ENCODE data around the gene ATMIN.

The ATMIN gene

DNA sequence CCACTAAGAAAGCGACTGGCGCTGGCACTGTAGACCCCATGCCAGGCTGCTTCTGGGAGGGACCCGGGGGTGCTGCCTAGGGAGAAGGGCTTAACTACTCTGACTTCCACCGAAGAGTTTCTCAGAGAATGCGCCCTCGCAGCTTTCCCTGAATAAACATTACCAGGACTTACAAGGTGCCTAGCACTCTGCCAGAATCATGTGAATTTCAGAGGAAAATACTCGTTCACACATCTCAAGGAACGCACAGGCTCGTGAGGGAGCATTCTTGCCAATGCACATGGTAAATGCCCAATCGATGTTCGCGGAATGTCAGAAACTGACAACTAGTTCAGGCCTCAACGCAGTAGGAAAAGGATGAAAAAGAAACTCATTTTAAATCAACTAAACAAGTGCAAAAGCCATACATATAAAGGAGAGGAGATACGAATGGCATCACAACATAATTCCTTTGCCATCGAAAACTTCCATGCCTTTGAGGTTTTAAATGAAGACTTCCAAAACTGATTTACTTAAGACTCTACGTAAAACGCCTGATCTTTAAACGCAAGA lies 30.0 kb upstream of the ATMIN start:
- Histone ChIP-seq H3K4me3 (ENCODE audit: low read length in 2 of 2) (peak overlapping the region; percentile 95 to 96), H3K18ac (ENCODE audit: low read length) (no peak overlapping the region), H3K4me1 (ENCODE audit: control insufficient read depth in 2 of 2, insufficient read depth in 1 of 2, low read depth in 1 of 2, low read length in 2 of 2) (peaks cover 4 to 7% of the 10 kb centered on the region in 2 donors), H2AFZ (ENCODE audit: low read length) (peak overlapping the region; percentile 99), H3K4ac (ENCODE audit: low read length) (no peak overlapping the region), H3K79me1 (ENCODE audit: low read depth, low read length) (peaks cover 4% of the 10 kb centered on the region), H3K27me3 (ENCODE audit: control insufficient read depth in 3 of 3, insufficient read depth in 3 of 3, low read depth in 1 of 3, low read length in 3 of 3) (no peaks in the 10 kb centered on the region), H2BK12ac (ENCODE audit: low read length) (no peak overlapping the region), H3K27ac (replicated peaks; ENCODE audit: low read length) (no peak overlapping the region), H4K8ac (ENCODE audit: low read depth, low read length) (no peak overlapping the region), H3K4me2 (ENCODE audit: insufficient read depth, low read length, poor library complexity, severe bottlenecking) (peak overlapping the region; percentile 59), H3K14ac (ENCODE audit: low read length) (no peak overlapping the region), H3K23ac (ENCODE audit: low read depth, low read length, poor library complexity) (no peak overlapping the region), H4K91ac (ENCODE audit: low read depth, low read length, poor library complexity) (no peak overlapping the region), H2BK120ac (ENCODE audit: low read depth, low read length) (no peak overlapping the region), H3K9me3 (replicated peaks in 1 of 2; ENCODE audit: control insufficient read depth in 2 of 2, insufficient read depth in 1 of 2, low read depth in 1 of 2, low read length in 2 of 2) (no peaks in the 10 kb centered on the region), H3K9ac (ENCODE audit: low read depth, low read length, poor library complexity) (peak overlapping the region; percentile 13), H2AK5ac (ENCODE audit: low read depth, low read length) (no peak overlapping the region), H2BK15ac (ENCODE audit: low read length) (no peak overlapping the region), H3K36me3 (replicated peaks in 1 of 2; ENCODE audit: control insufficient read depth in 2 of 2, insufficient read depth in 2 of 2, low read length in 2 of 2) (peaks cover 0 to 26% of the 10 kb centered on the region in 2 donors), H2BK5ac (ENCODE audit: low read length) (no peak overlapping the region)
- WGBS, 2 donors (ENCODE audit: extremely low coverage in 2 of 2, insufficient read length in 2 of 2, insufficient replicate concordance in 1 of 2): no CpG with 5 or more reads among the region's 18 CpGs
- no peak for DNase-seq (ENCODE audit: low spot score)

GRCh38 chr16:81006211-81006812 lies 29.3 kb upstream of the ATMIN start:
- H2BK15ac ChIP-seq (ENCODE audit: low read length): no peak overlapping the region
- H4K91ac ChIP-seq (ENCODE audit: low read depth, low read length, poor library complexity): no peak overlapping the region
- peaks cover 7% of the 10 kb centered on the region for H3K79me1 ChIP-seq (ENCODE audit: low read depth, low read length)
- no peak overlapping the region for H2BK12ac ChIP-seq (ENCODE audit: low read length)
- peak overlapping the region; percentile 51 for H3K4me2 ChIP-seq (ENCODE audit: insufficient read depth, low read length, poor library complexity, severe bottlenecking)
- no peak overlapping the region for H4K8ac ChIP-seq (ENCODE audit: low read depth, low read length)
- H3K18ac ChIP-seq (ENCODE audit: low read length): peak overlapping the region; percentile 94
- peaks cover 4 to 7% of the 10 kb centered on the region in 2 donors for H3K4me1 ChIP-seq (ENCODE audit: control insufficient read depth in 2 of 2, insufficient read depth in 1 of 2, low read depth in 1 of 2, low read length in 2 of 2)
- H2AFZ ChIP-seq (ENCODE audit: low read length): peak overlapping the region; percentile 99
- peaks cover 3 to 27% of the 10 kb centered on the region in 2 donors for H3K36me3 ChIP-seq (replicated peaks in 1 of 2; ENCODE audit: control insufficient read depth in 2 of 2, insufficient read depth in 2 of 2, low read length in 2 of 2)
- no peaks in the 10 kb centered on the region for H3K9me3 ChIP-seq (replicated peaks in 1 of 2; ENCODE audit: control insufficient read depth in 2 of 2, insufficient read depth in 1 of 2, low read depth in 1 of 2, low read length in 2 of 2)
- H2BK5ac ChIP-seq (ENCODE audit: low read length): peak overlapping the region; percentile 97
- peak overlapping the region; percentile 95 to 96 for H3K4me3 ChIP-seq (ENCODE audit: low read length in 2 of 2)
- peak overlapping the region; percentile 99 for H3K9ac ChIP-seq (ENCODE audit: low read depth, low read length, poor library complexity)
- no peaks in the 10 kb centered on the region for H3K27me3 ChIP-seq (ENCODE audit: control insufficient read depth in 3 of 3, insufficient read depth in 3 of 3, low read depth in 1 of 3, low read length in 3 of 3)
- peak overlapping the region; percentile 94 for H3K23ac ChIP-seq (ENCODE audit: low read depth, low read length, poor library complexity)
- H2AK5ac ChIP-seq (ENCODE audit: low read depth, low read length): peak overlapping the region; percentile 30
- H3K27ac ChIP-seq (replicated peaks; ENCODE audit: low read length): peak overlapping the region; percentile 95
- H3K14ac ChIP-seq (ENCODE audit: low read length): peak overlapping the region; percentile 98
- WGBS, 2 donors (ENCODE audit: extremely low coverage in 2 of 2, insufficient read length in 2 of 2, insufficient replicate concordance in 1 of 2): no CpG with 5 or more reads among the region's 50 CpGs
- no peak overlapping the region for H2BK120ac ChIP-seq (ENCODE audit: low read depth, low read length)
- no peak for DNase-seq (ENCODE audit: low spot score)
- no peak overlapping the region for H3K4ac ChIP-seq (ENCODE audit: low read length)

- Histone ChIP-seq H3K4me1 (ENCODE audit: control insufficient read depth in 2 of 2, insufficient read depth in 1 of 2, low read depth in 1 of 2, low read length in 2 of 2) (peaks cover 4 to 7% of the 10 kb centered on the region in 2 donors), H2BK120ac (ENCODE audit: low read depth, low read length) (no peak within 1 kb of the TSS), H2AK5ac (ENCODE audit: low read depth, low read length) (peak within 1 kb of the TSS; percentile 30), H3K9me3 (replicated peaks in 1 of 2; ENCODE audit: control insufficient read depth in 2 of 2, insufficient read depth in 1 of 2, low read depth in 1 of 2, low read length in 2 of 2) (no peaks in the 10 kb centered on the region), H3K36me3 (replicated peaks in 1 of 2; ENCODE audit: control insufficient read depth in 2 of 2, insufficient read depth in 2 of 2, low read length in 2 of 2) (peaks cover 3 to 35% of the 10 kb centered on the region in 2 donors), H3K18ac (ENCODE audit: low read length) (peak within 1 kb of the TSS; percentile 99), H2BK5ac (ENCODE audit: low read length) (peak within 1 kb of the TSS; percentile 97), H3K4ac (ENCODE audit: low read length) (no peak within 1 kb of the TSS), H4K91ac (ENCODE audit: low read depth, low read length, poor library complexity) (peak within 1 kb of the TSS; percentile 98), H3K23ac (ENCODE audit: low read depth, low read length, poor library complexity) (peak within 1 kb of the TSS; percentile 94), H2BK15ac (ENCODE audit: low read length) (no peak within 1 kb of the TSS), H3K27ac (replicated peaks; ENCODE audit: low read length) (peak within 1 kb of the TSS; percentile 95), H3K4me2 (ENCODE audit: insufficient read depth, low read length, poor library complexity, severe bottlenecking) (peak within 1 kb of the TSS; percentile 78), H3K27me3 (ENCODE audit: control insufficient read depth in 3 of 3, insufficient read depth in 3 of 3, low read depth in 1 of 3, low read length in 3 of 3) (no peaks in the 10 kb centered on the region), H3K14ac (ENCODE audit: low read length) (peak within 1 kb of the TSS; percentile 98), H2AFZ (ENCODE audit: low read length) (peak within 1 kb of the TSS; percentile 99), H4K8ac (ENCODE audit: low read depth, low read length) (no peak within 1 kb of the TSS), H2BK12ac (ENCODE audit: low read length) (peak within 1 kb of the TSS; percentile 77), H3K79me1 (ENCODE audit: low read depth, low read length) (peaks cover 9% of the 10 kb centered on the region), H3K9ac (ENCODE audit: low read depth, low read length, poor library complexity) (peak within 1 kb of the TSS; percentile 99), H3K4me3 (ENCODE audit: low read length in 2 of 2) (peak within 1 kb of the TSS; percentile 95 to 96)
- no CpG with 5 or more reads among the region's 75 CpGs for WGBS, 2 donors (ENCODE audit: extremely low coverage in 2 of 2, insufficient read length in 2 of 2, insufficient replicate concordance in 1 of 2)
- DNase-seq (ENCODE audit: low spot score): peak; percentile 99
Measured at GRCh38 chr16:81006813-81007695, 28.6 kb upstream of the ATMIN start, which contains the start of the genes CENPN and CMC2. TSS of gene CENPN (plus strand) at chr16:81007214. CDS start at chr16:81011940, 4,726 bp downstream. TSS of gene CMC2 (minus strand) at chr16:81006885. CDS start at chr16:80997394, 9,491 bp downstream.

- Histone ChIP-seq H2BK120ac (ENCODE audit: low read depth, low read length) (no peak overlapping the region), H3K27me3 (ENCODE audit: control insufficient read depth in 3 of 3, insufficient read depth in 3 of 3, low read depth in 1 of 3, low read length in 3 of 3) (no peaks in the 10 kb centered on the region), H3K27ac (replicated peaks; ENCODE audit: low read length) (no peak overlapping the region), H2BK5ac (ENCODE audit: low read length) (no peak overlapping the region), H3K9me3 (replicated peaks in 1 of 2; ENCODE audit: control insufficient read depth in 2 of 2, insufficient read depth in 1 of 2, low read depth in 1 of 2, low read length in 2 of 2) (no peaks in the 10 kb centered on the region), H3K79me1 (ENCODE audit: low read depth, low read length) (peaks cover 9% of the 10 kb centered on the region), H3K4ac (ENCODE audit: low read length) (no peak overlapping the region), H4K8ac (ENCODE audit: low read depth, low read length) (no peak overlapping the region), H3K4me1 (ENCODE audit: control insufficient read depth in 2 of 2, insufficient read depth in 1 of 2, low read depth in 1 of 2, low read length in 2 of 2) (peaks cover 4 to 7% of the 10 kb centered on the region in 2 donors), H3K4me3 (ENCODE audit: low read length in 2 of 2) (peak overlapping the region in 1 of 2 donors; percentile 95), H3K14ac (ENCODE audit: low read length) (no peak overlapping the region), H3K36me3 (replicated peaks in 1 of 2; ENCODE audit: control insufficient read depth in 2 of 2, insufficient read depth in 2 of 2, low read length in 2 of 2) (peaks cover 6 to 49% of the 10 kb centered on the region in 2 donors), H2AK5ac (ENCODE audit: low read depth, low read length) (no peak overlapping the region), H2BK12ac (ENCODE audit: low read length) (no peak overlapping the region), H4K91ac (ENCODE audit: low read depth, low read length, poor library complexity) (no peak overlapping the region), H3K4me2 (ENCODE audit: insufficient read depth, low read length, poor library complexity, severe bottlenecking) (no peak overlapping the region), H2BK15ac (ENCODE audit: low read length) (no peak overlapping the region), H3K18ac (ENCODE audit: low read length) (no peak overlapping the region), H3K9ac (ENCODE audit: low read depth, low read length, poor library complexity) (no peak overlapping the region), H2AFZ (ENCODE audit: low read length) (no peak overlapping the region), H3K23ac (ENCODE audit: low read depth, low read length, poor library complexity) (no peak overlapping the region)
- no peak for DNase-seq (ENCODE audit: low spot score)
- no CpG with 5 or more reads among the region's 12 CpGs for WGBS, 2 donors (ENCODE audit: extremely low coverage in 2 of 2, insufficient read length in 2 of 2, insufficient replicate concordance in 1 of 2)
Measured at GRCh38 chr16:81008505-81008789, 27.2 kb upstream of the ATMIN start.

All from neuronal stem cell (in vitro differentiated cells).